Smooth muscle cell (in vitro differentiated cells): Measurements from ENCODE around the gene NF2. TPM values are rescaled to one million over a fixed set of nuclear protein-coding genes. Genes with fewer than 3 reads are reported as not detected.

Experiments
- DNase-seq: peaks from one replicate; lab custom pipeline; 2025; ENCODE audit not compliant: unreplicated experiment; lab: John Stamatoyannopoulos, UW
- H2AFZ ChIP-seq: fragments of 200-600 bp; sonication (generic); 2 replicates; pipeline ENCODE4 v1.6.0; 2016; ENCODE audit warnings: antibody characterized with exemption, low read depth, mild to moderate bottlenecking
- H3F3A ChIP-seq: fragments of 200-600 bp; sonication (generic); 2 replicates; pipeline ENCODE4 v1.6.0; 2017; ENCODE audit warnings: antibody characterized with exemption, low read depth
- H3K27ac ChIP-seq: fragments of 200-600 bp; sonication (generic); 2 replicates; pipeline ENCODE4 v1.5.1; 2016; ENCODE audit warnings: low read depth, mild to moderate bottlenecking
- H3K27me3 ChIP-seq: fragments of 200-600 bp; sonication (generic); 2 replicates; pipeline ENCODE4 v1.6.1; 2016; ENCODE audit warnings: low read depth, mild to moderate bottlenecking
- H3K36me3 ChIP-seq: fragments of 200-600 bp; sonication (generic); 2 replicates; pipeline ENCODE4 v1.5.1; 2016; ENCODE audit warnings: low read depth
- H3K4me1 ChIP-seq: fragments of 200-600 bp; sonication (generic); 2 replicates; pipeline ENCODE4 v1.5.1; 2016; ENCODE audit warnings: low read depth
- H3K4me2 ChIP-seq: fragments of 200-600 bp; sonication (generic); 2 replicates; pipeline ENCODE4 v1.6.0; 2016; ENCODE audit warnings: mild to moderate bottlenecking
- H3K4me3 ChIP-seq: fragments of 200-600 bp; sonication (generic); 2 replicates; pipeline ENCODE4 v1.5.1; 2016; ENCODE audit warnings: mild to moderate bottlenecking
- H3K79me2 ChIP-seq: fragments of 200-600 bp; sonication (generic); 2 replicates; pipeline ENCODE4 v1.6.0; 2016; ENCODE audit warnings: low read depth, mild to moderate bottlenecking
- H3K9ac ChIP-seq: fragments of 200-600 bp; sonication (generic); 2 replicates; pipeline ENCODE4 v1.6.0; 2016; ENCODE audit warnings: low read depth
- H3K9me3 ChIP-seq: fragments of 200-600 bp; sonication (generic); replicated peaks from 2 replicates; pipeline ENCODE4 v1.5.1; 2016; ENCODE audit warnings: low read depth
- H4K20me1 ChIP-seq: fragments of 200-600 bp; sonication (generic); 2 replicates; pipeline ENCODE4 v1.6.0; 2016; ENCODE audit warnings: low read depth
- WGBS: methylation state at CpG from one replicate; pipeline ENCODE4 v1.1.7; 2016; ENCODE audit warnings: low lambda C conversion rate; 5-methylcytosine and 5-hydroxymethylcytosine counted together
- polyA plus RNA-seq: library from polyadenylated mRNA; unstranded; fragments of >200 nt; fragmentation: Nextera tagmentation; extraction: Ambion mirVana; gene quantifications from 2 replicates; pipeline ENCODE4 v1.2.1, GENCODE V29; 2016
- total RNA-seq: library from RNA; depleted of rRNA; stranded (reverse); fragments of >200 nt; gene quantifications from 2 replicates; pipeline ENCODE4 v1.2.3, GENCODE V29; 2014
- TF ChIP-seq, protein P1 (sequence below): fragments of 200-600 bp; sonication (generic); IDR thresholded peaks from 2 replicates; pipeline ENCODE4 v1.5.1; 2017; ENCODE audit warnings: borderline replicate concordance, mild to moderate bottlenecking, antibody characterized with exemption; ENCODE audit not compliant: insufficient read depth, poor library complexity, severe bottlenecking

NF2 gene
- total and polyA plus RNA-seq, 2 experiments from 2014 or later = 21.5 to 21.7 TPM

DNA sequence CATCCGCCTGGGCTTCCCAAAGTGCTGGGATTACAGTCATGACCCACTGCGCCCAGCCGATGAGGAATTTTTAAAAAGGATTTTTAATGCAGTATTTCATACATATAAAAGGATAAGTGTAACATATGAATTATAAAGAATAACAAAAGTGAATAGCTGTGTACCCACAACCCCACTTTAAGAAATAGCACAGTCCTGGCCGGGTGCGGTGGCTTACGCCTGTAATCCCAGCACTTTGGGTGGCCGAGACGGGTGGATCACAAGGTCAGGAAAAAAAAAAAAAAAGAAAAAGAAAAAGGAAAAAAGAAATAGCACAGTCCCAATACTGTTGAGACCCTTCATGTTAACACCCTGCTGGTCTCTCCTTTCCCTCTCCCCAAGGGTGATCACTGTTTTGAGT lies 62.1 kb downstream of the NF2 start:
- Histone ChIP-seq H3K4me3 (no peak overlapping the region), H3K27me3 (no peaks in the 10 kb centered on the region), H3K79me2 (no peaks in the 10 kb centered on the region), H3K9ac (no peak overlapping the region), H3K27ac (peak overlapping the region; percentile 57), H3K36me3 (no peaks in the 10 kb centered on the region), H3K4me1 (peaks cover 3% of the 10 kb centered on the region), H2AFZ (no peak overlapping the region), H4K20me1 (peaks cover 6% of the 10 kb centered on the region), H3K4me2 (no peak overlapping the region), H3K9me3 (no peaks in the 10 kb centered on the region), H3F3A (no peaks in the 10 kb centered on the region)
- DNase-seq = no peak
- TF ChIP-seq, protein P1, sequence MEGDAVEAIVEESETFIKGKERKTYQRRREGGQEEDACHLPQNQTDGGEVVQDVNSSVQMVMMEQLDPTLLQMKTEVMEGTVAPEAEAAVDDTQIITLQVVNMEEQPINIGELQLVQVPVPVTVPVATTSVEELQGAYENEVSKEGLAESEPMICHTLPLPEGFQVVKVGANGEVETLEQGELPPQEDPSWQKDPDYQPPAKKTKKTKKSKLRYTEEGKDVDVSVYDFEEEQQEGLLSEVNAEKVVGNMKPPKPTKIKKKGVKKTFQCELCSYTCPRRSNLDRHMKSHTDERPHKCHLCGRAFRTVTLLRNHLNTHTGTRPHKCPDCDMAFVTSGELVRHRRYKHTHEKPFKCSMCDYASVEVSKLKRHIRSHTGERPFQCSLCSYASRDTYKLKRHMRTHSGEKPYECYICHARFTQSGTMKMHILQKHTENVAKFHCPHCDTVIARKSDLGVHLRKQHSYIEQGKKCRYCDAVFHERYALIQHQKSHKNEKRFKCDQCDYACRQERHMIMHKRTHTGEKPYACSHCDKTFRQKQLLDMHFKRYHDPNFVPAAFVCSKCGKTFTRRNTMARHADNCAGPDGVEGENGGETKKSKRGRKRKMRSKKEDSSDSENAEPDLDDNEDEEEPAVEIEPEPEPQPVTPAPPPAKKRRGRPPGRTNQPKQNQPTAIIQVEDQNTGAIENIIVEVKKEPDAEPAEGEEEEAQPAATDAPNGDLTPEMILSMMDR = no peak
- WGBS = 94% methylated on average over 8 of the region's 8 CpGs

- 98% methylated on average over 4 of the region's 4 CpGs for WGBS
- no peaks in the 10 kb centered on the region for H3K27me3 ChIP-seq
- no peak overlapping the region for H3K9ac ChIP-seq
- peaks cover 6% of the 10 kb centered on the region for H4K20me1 ChIP-seq
- H3K4me3 ChIP-seq = no peak overlapping the region
- no peak for DNase-seq
- no peak overlapping the region for H3K4me2 ChIP-seq
- H3K9me3 ChIP-seq = no peaks in the 10 kb centered on the region
- no peak overlapping the region for H3K27ac ChIP-seq
- H3K4me1 ChIP-seq = peaks cover 3% of the 10 kb centered on the region
- H3K36me3 ChIP-seq = no peaks in the 10 kb centered on the region
- H3F3A ChIP-seq = no peaks in the 10 kb centered on the region
- TF ChIP-seq, protein P1 = no peak
- no peak overlapping the region for H2AFZ ChIP-seq
- no peaks in the 10 kb centered on the region for H3K79me2 ChIP-seq
Measured at GRCh38 chr22:29668673-29669072, 65.2 kb downstream of the NF2 start.

- Histone ChIP-seq H3K36me3 (no peaks in the 10 kb centered on the region), H2AFZ (no peak overlapping the region), H3K9me3 (no peaks in the 10 kb centered on the region), H3K27me3 (no peaks in the 10 kb centered on the region), H3K9ac (no peak overlapping the region), H3K27ac (no peak overlapping the region), H3F3A (no peaks in the 10 kb centered on the region), H3K79me2 (no peaks in the 10 kb centered on the region), H3K4me1 (no peaks in the 10 kb centered on the region), H3K4me2 (no peak overlapping the region), H4K20me1 (no peaks in the 10 kb centered on the region), H3K4me3 (no peak overlapping the region)
- no peak for DNase-seq
- 88% methylated on average over 3 of the region's 3 CpGs for whole genome bisulfite sequencing
- TF ChIP-seq, protein P1 = no peak
Measured at GRCh38 chr22:29670626-29671025, 67.2 kb downstream of the NF2 start.

- peaks cover 9% of the 10 kb centered on the region for H3K36me3 ChIP-seq
- no peaks in the 10 kb centered on the region for H3K79me2 ChIP-seq
- H3K4me2 ChIP-seq = no peak overlapping the region
- H3K9me3 ChIP-seq = no peaks in the 10 kb centered on the region
- no peak overlapping the region for H3K27ac ChIP-seq
- no peak overlapping the region for H3K9ac ChIP-seq
- no peak for DNase-seq
- H4K20me1 ChIP-seq = no peaks in the 10 kb centered on the region
- H3K4me1 ChIP-seq = no peaks in the 10 kb centered on the region
- no peak overlapping the region for H3K4me3 ChIP-seq
- H3F3A ChIP-seq = no peaks in the 10 kb centered on the region
- 98% methylated on average over 14 of the region's 14 CpGs for WGBS
- no peak overlapping the region for H2AFZ ChIP-seq
- H3K27me3 ChIP-seq = no peaks in the 10 kb centered on the region
- TF ChIP-seq, protein P1 = no peak
Measured at GRCh38 chr22:29673361-29674066, 70.1 kb downstream of the NF2 start.
